Caki2 (cell line): ENCODE results near the gene FZD10. TPM values are rescaled to one million over a fixed set of nuclear protein-coding genes. Genes with fewer than 3 reads are reported as not detected.

Source experiments
- DNase-seq: peaks from one replicate; pipeline ENCODE4 v3.0.0-alpha.2; 2015; ENCODE audit warnings: low read depth
- in situ Hi-C: cut with HindIII; loops from 2 replicates; pipeline ENCODE4 v1.10.0; 2016; ENCODE audit warnings: low sequenced_read_pairs, low pct_unique_long_range_greater_than_20kb, mixed read lengths
- total RNA-seq: library from RNA; depleted of rRNA; stranded (reverse); fragments of >200 nt; shearing (Covaris generic); gene quantifications from 2 replicates; pipeline ENCODE4 v1.2.3, GENCODE V29; 2014; ENCODE audit warnings: low replicate concordance; rRNA removed

The FZD10 gene, protein sequence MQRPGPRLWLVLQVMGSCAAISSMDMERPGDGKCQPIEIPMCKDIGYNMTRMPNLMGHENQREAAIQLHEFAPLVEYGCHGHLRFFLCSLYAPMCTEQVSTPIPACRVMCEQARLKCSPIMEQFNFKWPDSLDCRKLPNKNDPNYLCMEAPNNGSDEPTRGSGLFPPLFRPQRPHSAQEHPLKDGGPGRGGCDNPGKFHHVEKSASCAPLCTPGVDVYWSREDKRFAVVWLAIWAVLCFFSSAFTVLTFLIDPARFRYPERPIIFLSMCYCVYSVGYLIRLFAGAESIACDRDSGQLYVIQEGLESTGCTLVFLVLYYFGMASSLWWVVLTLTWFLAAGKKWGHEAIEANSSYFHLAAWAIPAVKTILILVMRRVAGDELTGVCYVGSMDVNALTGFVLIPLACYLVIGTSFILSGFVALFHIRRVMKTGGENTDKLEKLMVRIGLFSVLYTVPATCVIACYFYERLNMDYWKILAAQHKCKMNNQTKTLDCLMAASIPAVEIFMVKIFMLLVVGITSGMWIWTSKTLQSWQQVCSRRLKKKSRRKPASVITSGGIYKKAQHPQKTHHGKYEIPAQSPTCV
- not detected in 2 replicates for total RNA-seq

GRCh38 chr12:130162267-130162666, at the start of gene FZD10:
FZD10 (plus strand) TSS chr12:130162464; CDS start chr12:130162943, 479 bp downstream.
- DNase-seq: no peak
- in situ Hi-C loops: no loop called here

DNA sequence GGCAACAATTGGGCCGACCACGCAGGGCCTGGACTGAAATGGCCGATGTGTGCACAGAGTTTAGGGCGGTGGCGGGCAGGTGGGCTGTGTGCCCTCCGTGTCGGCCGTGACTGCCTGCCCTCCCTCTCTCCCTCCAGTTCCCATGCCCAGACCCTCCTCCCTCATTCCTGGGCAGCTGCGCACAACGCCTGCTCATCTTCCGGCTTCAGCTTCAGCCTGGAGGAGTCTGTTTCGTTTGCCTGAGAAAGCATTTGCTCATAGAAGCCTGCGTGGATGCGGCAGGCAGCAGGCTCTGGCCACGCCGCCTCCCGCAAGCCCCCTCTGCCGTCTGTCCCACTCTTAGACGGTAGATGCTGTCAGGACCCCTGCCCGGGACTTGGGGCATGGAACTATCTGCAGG, 47.3 kb upstream of the FZD10 start:
- DNase-seq: no peak
- in situ Hi-C loops: no loop called here

- in situ Hi-C loops: no loop called here
- no peak for DNase-seq
Observed at GRCh38 chr12:130115646-130116045, 46.6 kb upstream of the FZD10 start.

GRCh38 chr12:130116791-130117190, 45.5 kb upstream of the FZD10 start:
- no peak for DNase-seq
- in situ Hi-C loops: no loop called here

DNA sequence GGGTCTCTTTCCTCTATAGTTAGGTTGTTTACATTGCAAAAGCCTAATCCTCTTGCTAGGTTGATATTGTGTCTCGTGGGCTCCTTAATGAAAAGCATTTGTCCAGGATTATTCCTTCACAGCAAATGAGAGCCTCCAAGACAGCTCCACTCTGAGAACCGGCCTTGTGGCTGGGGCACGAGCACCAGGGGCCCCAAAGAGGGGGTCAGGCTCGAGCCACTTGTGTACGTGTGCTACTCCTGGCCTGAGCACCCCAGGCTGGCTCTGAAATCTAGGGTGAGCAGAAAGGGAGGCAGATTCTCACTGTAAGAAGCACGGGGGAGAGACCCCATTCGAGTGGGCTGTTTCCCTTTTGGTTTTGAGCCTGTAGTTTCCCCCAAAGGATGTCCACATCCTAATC, 45.0 kb upstream of the FZD10 start:
- no peak for DNase-seq
- in situ Hi-C loops: no loop called here

- no peak for DNase-seq
- in situ Hi-C loops: no loop called here
Observed at GRCh38 chr12:130117701-130118100, 44.6 kb upstream of the FZD10 start.

DNA sequence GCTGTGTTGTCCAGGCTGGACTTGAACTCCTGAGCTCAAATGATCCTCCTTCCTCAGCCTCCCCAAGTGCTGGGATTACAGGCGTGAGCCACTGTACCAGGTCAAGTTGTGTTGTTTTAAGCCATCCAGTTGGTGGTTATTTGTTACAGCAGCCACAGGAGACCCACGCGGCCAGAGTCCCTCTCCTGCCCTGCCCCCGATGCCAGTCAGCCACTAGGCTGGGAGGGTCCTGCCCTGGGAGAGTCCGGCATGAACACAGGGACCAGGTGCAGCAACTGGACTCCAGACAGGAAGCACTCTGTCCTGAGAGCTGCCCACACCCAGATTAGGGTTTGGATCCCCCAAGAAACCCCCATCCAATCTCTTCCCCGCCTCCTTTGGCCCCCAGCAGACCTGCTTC, 44.1 kb upstream of the FZD10 start:
- DNase-seq: no peak
- in situ Hi-C loops: no loop called here

DNA sequence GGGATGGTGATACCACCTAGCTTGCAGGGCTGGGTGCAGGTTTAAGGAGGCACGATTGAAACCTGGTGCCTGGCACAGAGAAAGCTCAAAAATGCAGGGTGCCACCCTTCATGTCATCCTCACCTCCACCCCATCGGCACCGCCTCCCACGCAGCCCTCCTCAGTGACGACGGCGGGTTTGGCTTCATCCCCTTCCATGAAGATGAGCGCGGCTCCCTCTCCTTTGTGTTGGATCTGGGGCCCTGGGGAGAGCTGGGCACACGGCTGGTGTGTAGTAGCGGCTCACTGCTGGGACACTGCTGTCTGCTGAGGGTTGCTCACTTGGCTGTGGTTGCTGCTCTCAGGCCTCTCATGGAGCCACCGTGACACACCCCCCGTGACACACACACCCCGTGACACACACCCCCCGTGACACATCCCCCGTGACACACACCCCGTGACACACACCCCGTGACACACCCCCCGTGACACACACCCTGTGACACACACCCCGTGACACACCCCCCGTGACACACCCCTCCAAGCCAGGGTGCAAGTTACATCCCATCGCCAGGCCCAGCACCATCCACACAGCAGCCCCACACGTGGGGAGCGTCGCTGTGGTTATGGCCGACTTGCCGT, 42.9 kb upstream of the FZD10 start:
- in situ Hi-C loops: no loop called here
- DNase-seq: no peak

DNA sequence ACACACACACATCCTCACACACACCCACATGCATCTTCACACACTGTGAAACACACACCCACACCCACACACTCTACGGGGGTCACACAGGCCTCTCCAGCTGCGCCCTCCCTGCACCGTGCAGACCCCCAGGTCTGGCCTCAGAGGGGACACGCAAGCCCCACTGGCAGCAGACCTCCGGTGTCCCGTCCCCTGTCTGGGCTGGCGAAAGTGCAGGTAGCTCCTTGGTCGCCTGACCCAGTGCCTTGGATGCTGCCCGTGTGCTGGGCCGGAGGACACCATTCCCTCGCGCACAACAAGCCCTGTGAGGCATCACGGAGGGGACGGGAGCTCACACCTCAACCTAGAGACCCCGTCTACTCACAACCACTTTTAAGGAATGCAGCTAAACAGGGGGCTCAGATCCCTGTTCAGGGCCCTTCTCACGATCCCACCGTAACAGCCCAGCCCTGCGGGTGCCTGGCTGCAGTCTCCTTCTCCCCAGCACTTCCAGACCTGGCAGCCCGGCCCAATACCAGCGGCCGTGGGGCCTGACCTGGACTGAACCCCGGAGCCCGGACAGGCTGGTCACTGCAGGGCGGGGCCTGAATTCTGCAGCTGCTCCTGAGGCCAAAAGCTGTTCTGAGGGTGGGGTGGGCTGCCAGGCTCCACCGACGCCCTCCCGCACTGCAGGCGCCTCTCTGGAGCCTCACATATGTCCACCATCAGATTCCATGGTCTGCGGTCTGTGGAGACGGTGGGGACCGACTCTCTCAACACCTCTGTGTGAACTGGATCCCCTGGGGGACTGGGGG, 42.1 kb upstream of the FZD10 start:
- in situ Hi-C loops: no loop called here
- no peak for DNase-seq

GRCh38 chr12:130121226-130122000, 40.9 kb upstream of the FZD10 start:
- in situ Hi-C loops: no loop called here
- no peak for DNase-seq

DNA sequence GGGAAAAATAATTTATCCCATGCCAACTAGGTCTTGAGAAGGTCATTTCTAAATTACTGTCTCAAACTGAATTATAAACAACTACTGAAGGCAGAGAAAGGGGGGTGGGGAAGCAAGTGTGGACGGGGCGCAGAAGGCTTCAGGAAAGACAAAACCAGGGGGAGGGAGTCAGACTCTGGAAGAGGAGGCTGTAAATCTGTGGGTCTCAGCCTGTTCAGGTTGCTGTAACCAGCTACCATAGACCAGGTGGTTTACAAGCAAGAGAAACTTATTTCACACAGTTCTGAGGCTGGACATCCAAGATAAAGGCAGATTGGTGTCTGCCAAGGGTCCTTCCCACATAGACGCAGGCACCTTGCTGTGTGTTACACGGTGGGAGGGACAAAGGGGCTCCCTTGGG, 39.9 kb upstream of the FZD10 start:
- DNase-seq: no peak
- in situ Hi-C loops: no loop called here

- DNase-seq: no peak
- in situ Hi-C loops: no loop called here
Observed at GRCh38 chr12:130124106-130124505, 38.2 kb upstream of the FZD10 start.

DNA sequence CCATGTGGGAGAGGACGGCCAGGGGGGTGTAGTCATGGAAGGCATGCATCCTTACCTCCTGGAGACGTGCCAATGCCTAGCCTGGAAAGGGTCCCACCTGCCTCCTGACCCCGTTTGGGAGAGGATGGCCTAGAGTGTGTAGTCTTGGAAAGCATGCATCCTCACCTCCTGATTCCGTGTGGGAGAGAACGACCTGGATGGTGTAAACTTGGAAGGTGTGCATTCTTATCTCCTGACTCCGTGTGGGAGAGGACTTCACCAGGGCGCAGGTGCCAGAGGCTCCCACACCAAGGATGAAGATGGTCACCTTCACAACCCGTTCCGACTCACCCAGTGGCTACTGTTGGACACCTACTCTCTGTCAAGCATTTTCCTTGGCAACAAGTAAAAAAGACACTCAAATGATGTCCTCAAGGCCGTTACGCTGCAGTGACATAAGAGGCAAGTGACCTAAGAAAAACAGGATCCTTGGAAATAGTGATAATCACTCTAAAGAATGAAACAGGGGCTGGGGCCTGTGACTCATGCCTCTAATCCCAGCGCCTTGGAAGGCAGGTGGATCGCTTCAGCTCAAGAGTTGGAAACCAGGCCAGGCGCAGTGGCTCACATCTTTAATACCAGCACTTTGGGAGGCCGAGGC, 37.5 kb upstream of the FZD10 start:
- peak; percentile 52 for DNase-seq
- in situ Hi-C loops: no loop called here

DNA sequence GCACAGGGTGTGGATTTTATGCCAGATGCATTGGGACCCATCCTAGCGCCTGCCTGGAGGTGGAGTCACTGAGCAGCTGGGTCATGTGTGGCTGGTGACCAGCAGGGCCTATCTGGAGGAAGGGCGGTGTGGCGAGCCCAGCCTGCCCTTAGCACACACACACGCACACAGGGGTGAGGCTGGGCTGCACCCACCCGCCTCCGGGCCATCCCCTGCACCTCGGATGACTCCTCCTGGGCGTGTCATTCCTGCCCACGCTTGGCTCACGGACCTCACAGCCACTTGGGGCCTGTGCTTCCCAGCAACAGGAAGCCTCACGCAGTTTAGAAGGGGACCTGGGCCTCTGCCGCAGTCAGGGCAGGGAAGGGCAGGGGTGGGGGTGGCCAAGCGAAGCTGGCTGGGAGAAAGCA, 36.2 kb upstream of the FZD10 start:
- peak; percentile 36 for DNase-seq
- in situ Hi-C loops: no loop called here

DNA sequence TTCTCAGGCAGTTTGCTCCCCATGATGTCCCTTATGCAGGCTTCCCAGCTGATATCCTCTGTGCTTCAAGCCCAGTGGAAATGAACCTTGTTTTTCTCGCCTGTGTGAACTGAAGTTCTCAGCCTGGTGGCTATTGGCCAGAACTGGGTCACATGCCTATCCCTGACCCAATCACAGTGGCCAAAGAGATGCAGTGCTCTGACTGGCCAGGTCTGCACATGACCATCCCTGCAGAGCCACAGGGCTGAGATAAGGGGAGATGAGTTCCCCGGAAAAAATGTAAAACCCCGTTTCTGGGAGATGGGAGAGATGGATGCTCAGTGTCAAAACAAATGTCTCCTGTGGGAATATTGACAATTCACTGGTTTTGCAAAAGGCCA, 34.7 kb upstream of the FZD10 start:
- no peak for DNase-seq
- in situ Hi-C loops: no loop called here

- in situ Hi-C loops: no loop called here
Observed at GRCh38 chr12:130127912-130128789, 34.1 kb upstream of the FZD10 start.

More at GRCh38 chr12:130127912-130128789, 34.1 kb upstream of the FZD10 start:
- peak; percentile 37 for DNase-seq
